Measurements from ENCODE around the gene DDX46.
"Not testable (repeated sequence)": the region's sequence is repeated elsewhere in the genome, so short reads cannot be mapped to it uniquely, and the experiment has no call there.

DDX46 gene

DNA sequence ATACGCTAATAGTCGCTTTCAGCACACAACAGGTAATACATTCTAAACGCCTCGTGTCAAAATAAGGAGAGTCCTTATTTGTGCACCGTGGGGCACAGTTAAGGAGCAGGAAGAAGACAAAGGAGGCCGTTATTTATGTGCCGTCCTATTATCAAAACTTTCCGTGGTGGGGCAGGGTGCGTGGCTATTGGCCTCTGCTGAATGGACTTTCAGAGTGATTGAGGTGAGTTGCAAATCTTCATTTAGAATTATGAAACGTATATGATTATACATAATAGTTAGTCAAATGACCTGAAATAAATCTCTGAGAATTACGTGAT, 88.0 kb downstream of the DDX46 start:
- DNase-seq: no peak

DNA sequence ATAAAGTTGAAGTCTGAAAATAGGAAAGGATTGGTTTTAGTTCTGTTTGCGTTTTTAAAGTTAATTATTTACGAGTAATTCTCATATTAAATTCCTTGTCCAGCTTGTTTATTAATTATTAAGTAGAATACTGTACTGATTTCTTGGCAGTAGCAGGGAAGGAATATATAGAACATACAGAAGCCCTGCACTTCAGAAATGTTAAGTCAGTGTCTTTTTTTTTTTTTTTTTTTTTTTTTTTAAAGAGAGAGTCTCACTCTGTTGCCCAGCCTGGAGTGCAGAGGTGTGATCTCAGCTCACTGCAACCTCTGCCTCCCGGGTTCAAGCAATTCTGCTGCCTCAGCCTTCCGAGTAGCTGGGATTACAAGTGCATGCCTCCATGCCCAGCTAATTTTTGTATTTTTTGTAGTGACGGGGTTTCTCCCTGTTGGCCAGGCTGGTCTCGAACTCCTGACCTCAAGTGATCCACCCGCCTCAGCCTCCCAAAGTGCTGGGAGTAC, 90.9 kb downstream of the DDX46 start:
- not testable (repeated sequence) for DNase-seq

DNA sequence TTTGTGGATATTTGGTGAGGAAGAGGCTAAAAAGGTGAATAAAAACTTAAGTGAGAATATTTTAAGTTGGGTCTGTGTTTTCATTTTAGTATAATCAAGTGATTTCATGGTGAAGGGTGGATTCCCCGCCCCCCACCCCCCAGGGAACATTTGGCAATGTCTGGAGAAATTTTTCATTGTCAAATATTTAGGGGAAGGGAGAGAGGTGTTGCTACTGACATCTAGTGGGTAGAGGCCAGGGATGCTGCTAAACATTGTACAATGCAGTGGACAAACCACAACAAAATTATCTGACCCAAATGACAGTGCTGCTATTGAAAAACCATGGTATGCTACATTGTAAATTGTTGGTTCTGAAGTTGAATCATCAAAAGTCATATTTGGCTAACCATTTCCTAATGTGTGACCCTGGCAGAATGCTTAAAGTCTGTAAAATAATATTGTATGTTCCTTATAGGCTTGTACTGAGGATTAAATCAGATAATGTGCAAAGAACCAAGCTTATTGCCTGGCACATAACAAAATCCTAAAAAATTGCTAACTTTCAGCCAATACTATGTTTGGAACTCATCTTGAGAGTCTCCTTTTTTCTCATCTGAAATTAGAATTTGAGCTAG, 92.8 kb downstream of the DDX46 start:
- no peak for DNase-seq

DNA sequence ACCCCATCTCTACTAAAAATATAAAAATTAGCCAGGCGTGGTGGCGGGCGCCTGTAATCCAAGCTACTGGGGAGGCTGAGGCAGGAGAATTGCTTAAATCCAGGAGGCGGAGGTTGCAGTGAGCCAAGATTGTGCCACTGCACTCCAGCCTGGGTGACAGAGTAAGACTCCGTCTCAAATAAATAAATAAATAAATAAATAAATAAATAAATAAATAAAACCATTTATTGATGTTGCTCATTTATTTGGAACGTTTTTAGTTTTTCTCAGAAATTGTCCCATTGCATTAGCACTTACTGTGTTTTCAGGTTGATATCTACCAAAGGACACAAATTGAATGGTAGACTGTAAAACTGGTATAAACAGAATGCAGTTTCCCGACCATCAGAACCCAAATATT, 97.9 kb downstream of the DDX46 start:
- DNase-seq: not testable (repeated sequence)

DNA sequence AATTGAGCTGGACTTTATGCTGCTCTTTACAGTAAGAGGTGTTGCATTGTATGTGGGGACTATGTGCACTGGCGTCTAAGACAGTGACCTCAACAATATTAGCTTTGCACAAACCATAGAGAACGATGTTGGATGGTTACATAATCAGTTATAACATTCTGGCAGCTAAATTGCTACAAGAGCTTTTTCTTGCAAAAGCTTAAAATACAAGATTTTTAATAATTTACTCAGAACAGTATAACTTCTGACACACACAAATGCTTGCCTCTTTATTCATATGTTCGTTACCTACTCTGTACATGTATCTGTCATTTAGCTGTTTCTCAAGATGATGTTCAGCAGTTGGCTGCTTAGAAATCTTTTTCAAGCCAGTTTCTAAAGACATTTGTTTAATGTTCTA, 98.8 kb downstream of the DDX46 start:
- no peak for DNase-seq

DNA sequence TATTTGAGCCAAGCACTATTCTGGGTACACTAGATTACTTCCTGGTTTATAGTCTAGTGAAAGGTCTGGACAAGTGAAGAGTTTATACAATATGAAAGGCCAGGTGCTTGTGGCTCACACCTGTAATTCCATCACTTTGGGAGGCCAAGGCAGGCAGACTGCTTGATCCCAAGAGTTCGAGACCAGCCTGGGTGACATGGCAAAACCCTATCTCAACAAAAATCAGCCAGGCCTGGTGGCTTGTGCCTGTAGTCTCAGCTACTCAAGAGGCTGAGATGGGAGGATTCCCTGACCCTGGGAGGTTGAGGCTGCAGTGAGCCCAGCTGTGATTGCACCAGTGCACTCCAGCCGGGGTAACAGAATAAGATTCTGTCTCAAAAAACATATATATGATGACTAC, 106.1 kb downstream of the DDX46 start:
- no peak for DNase-seq

DNA sequence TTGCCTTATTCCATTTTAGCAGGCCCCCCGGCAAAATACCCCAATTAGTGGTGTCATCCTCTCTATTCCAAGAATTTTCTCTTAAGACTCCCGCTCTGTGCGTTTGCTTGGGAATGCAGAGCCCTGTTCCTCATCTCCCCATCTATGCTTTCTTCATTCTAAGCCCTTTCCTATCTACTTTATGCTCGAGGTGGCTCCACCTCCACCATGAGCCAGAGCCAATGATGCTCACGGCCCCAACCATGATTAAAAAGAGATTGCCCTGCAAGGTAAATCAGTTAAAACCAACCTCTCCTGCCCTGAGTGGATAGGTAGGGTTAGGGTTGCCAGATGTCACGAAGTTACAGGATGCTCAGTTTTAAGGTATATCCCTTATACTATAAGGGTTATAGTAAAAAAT, 114.9 kb downstream of the DDX46 start:
- no peak for DNase-seq

DNA sequence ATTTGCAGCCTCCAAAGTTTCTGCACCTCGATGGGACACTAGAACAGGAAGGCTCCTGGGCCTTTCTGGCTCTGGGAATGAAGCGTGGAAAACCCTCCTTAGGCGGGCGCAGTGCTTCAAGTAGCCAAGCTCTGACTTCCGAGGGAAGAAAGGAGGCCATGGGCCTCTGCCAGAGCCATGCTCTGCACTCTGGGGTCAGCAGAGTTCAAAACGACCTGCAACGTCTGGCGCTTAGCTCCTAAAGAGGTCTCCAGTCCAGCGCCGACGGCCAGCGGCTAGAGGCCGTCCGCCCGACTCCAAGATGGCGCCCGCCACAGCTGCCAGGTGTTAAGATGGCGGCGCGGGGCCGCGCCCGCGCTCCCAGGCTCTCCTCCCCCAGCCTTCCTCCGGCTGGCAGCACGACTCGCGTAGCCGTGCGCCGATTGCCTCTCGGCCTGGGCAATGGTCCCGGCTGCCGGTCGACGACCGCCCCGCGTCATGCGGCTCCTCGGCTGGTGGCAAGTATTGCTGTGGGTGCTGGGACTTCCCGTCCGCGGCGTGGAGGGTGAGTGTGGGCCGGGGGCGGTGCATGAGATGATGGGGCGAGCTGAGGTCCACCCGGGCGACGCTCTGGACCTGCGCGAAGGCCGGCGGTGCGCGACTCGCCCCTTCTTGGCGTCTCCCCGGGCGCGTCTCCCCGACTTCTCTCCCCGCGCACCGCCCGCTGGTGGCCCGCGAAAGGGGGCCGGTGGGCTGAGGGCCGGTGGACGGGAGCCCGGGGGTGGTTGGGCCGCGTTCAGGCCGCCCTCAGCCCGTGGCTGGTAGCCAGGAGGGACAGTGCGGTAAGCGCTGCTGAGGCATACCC, 115.6 kb downstream of the DDX46 start, which contains the start of gene TXNDC15:
TXNDC15 (plus strand) TSS at position 385 of the 844 bp plus-strand sequence; CDS start at position 442, 57 bp downstream.
- DNase-seq: peak; percentile 93

DNA sequence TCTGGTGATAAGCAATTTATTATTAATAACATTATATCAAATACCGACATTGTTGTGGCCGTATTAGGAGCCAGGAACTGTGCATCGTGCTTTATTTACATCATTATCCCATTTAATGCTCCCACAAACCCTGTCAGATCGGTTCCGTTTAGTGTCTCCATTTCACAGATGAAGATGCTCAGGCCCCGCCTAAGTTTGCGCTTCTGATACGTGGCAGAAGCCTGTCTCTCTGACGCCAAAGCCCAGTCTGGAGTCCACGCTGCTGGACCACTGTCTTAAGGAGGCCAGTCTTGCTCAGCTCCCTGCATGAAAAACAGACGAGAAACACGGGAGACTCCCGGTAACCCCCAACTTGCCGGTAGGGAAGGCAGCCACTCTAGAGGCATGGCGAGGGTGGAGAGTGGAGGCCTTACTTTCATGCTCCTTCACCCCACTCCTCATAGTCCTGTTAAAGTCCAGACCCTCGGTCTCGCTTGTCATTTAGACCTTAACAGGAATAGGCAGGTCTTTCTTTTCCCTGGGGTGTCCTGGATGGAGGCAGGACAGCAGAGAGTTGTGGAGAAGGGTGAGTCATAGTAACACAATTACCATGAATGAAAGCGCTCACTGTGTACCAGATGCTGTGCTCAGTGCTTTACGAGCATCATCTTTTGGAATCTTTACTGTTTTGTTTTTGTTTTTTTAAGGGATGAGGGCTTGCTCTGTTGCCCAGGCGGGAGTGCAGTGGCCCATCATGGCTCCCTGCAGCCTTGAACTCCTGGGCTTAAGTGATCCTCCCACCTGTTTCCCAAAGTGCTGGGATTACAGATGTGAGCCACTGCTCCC, 116.5 kb downstream of the DDX46 start:
- DNase-seq: peak; percentile 82

DNA sequence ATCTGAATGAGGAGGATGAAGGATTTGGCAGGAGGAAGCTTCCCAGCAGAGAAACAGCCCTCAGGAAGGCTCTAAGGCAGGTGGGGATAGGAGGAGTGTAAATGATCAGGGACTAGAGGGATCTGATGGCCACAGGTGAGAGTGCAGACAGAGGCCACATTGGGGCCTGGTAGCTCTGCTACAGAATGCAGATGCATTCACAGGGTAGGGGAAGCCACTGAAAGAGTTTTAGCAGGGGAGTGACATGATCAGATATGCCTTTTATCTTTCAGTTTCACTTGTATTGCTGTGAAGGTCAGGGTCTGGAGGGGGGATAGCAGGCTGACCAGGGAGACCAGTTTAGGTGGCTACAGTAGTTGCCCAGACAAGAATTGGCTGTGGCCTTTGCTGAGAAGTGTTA, 118.6 kb downstream of the DDX46 start:
- no peak for DNase-seq

DNA sequence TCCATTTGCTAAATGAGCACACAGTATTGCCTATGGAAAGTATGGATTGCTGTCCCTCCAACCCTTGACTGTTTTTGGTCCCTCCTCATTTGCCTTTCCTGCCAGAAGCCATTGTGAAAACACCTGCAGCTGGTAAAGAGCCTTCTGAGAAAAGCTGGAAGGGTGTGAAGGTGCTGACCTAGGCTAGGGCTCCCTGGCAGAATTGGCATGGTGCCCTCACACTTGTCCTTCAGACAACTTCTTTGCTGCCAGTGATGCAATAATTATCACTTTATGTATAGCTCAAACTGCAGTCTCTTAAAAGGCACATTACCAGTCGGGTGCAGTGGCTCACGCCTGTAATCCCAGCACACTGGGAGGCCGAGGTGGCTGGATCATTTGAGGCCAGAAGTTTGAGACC, 119.8 kb downstream of the DDX46 start:
- no peak for DNase-seq

DNA sequence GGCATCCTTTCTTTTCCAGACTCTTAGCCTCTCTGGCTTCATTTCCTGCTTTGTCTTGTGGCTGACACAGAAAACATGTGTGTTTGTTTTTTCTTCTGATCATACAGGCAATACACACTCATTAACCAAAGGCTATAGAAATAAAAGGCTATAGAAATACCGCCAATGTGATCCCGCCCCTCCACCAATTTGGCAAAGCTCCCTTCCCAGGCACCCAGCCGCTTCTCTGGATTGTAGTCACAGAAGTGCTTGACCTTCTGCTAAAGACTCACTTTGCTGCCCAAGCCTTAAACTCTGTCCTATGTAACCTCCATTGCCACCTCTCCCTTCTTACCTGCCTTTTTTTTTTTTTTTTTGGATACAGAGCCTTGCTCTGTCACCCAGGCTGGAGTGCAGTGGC, 120.9 kb downstream of the DDX46 start:
- DNase-seq: no peak
